ENCODE results near the gene OPA3. TPM values are rescaled to one million over a fixed set of nuclear protein-coding genes. Genes with fewer than 3 reads are reported as not detected.
"Not testable (repeated sequence)": the region's sequence is repeated elsewhere in the genome, so short reads cannot be mapped to it uniquely, and the experiment has no call there.

OPA3 gene
- total RNA-seq: 21.1 TPM

GRCh38 chr19:45584332-45585157, at the start of gene OPA3:
Gene OPA3, minus strand, starts transcription at chr19:45584802. Its CDS starts 38 bp downstream, at chr19:45584764.
- peak; percentile 100 for DNase-seq (ENCODE audit: low spot score)

- peak; percentile 90 for DNase-seq (ENCODE audit: low spot score)
These were observed 48.0 kb upstream of the OPA3 start for GRCh38 chr19:45632468-45633196.

GRCh38 chr19:45630463-45630862, 45.9 kb upstream of the OPA3 start:
- no peak for DNase-seq (ENCODE audit: low spot score)

- no peak for DNase-seq (ENCODE audit: low spot score)
These were observed 45.1 kb upstream of the OPA3 start for GRCh38 chr19:45629704-45630103.

GRCh38 chr19:45628219-45628618, 43.6 kb upstream of the OPA3 start:
- DNase-seq (ENCODE audit: low spot score): not testable (repeated sequence)

GRCh38 chr19:45623984-45624383, 39.4 kb upstream of the OPA3 start:
- DNase-seq (ENCODE audit: low spot score): no peak

GRCh38 chr19:45621976-45622503, 37.4 kb upstream of the OPA3 start:
- no peak for DNase-seq (ENCODE audit: low spot score)

- DNase-seq (ENCODE audit: low spot score): no peak
These were observed 36.8 kb upstream of the OPA3 start for GRCh38 chr19:45621389-45621788.

- DNase-seq (ENCODE audit: low spot score): no peak
These were observed 32.1 kb upstream of the OPA3 start for GRCh38 chr19:45616704-45617017.

GRCh38 chr19:45615795-45616703, 31.4 kb upstream of the OPA3 start:
- peak; percentile 71 for DNase-seq (ENCODE audit: low spot score)

- not testable (repeated sequence) for DNase-seq (ENCODE audit: low spot score)
These were observed 30.5 kb upstream of the OPA3 start for GRCh38 chr19:45615056-45615455.

GRCh38 chr19:45613926-45614725, 29.5 kb upstream of the OPA3 start:
- no peak for DNase-seq (ENCODE audit: low spot score)

- no peak for DNase-seq (ENCODE audit: low spot score)
These were observed 24.3 kb upstream of the OPA3 start for GRCh38 chr19:45608948-45609347.

GRCh38 chr19:45607071-45608029, 22.7 kb upstream of the OPA3 start:
- peak; percentile 79 for DNase-seq (ENCODE audit: low spot score)

- no peak for DNase-seq (ENCODE audit: low spot score)
These were observed 17.1 kb upstream of the OPA3 start, which contains the start of gene GPR4 for GRCh38 chr19:45601524-45602374. Gene GPR4, minus strand, starts transcription at chr19:45602212. Its CDS starts 10,346 bp downstream, at chr19:45591866.

- DNase-seq (ENCODE audit: low spot score): no peak
These were observed 16.5 kb upstream of the OPA3 start for GRCh38 chr19:45601115-45601514.

GRCh38 chr19:45600340-45600885, 15.8 kb upstream of the OPA3 start:
- no peak for DNase-seq (ENCODE audit: low spot score)

- no peak for DNase-seq (ENCODE audit: low spot score)
These were observed 14.7 kb upstream of the OPA3 start for GRCh38 chr19:45599286-45599685.
